K562 (cell line): ENCODE measurements around the gene ARHGAP10. TPM values are rescaled to one million over a fixed set of nuclear protein-coding genes. Genes with fewer than 3 reads are reported as not detected.

ENCODE experiments used
- ASH1L ChIP-seq: fragments of 450-650 bp; IDR thresholded peaks from 2 replicates; pipeline ENCODE4 v1.6.1; 2018; ENCODE audit warnings: borderline replicate concordance, mild to moderate bottlenecking, low read depth; ENCODE audit not compliant: partially characterized antibody
- ATF7 ChIP-seq: fragments of 450-650 bp; IDR thresholded peaks from 2 replicates; pipeline ENCODE4 v1.7.1; 2014; ENCODE audit warnings: mild to moderate bottlenecking, moderate library complexity
- CBX8 ChIP-seq: fragments of 200-600 bp; sonication (generic); IDR thresholded peaks from 2 replicates; pipeline ENCODE4 v1.6.1; 2012; ENCODE audit warnings: borderline replicate concordance, mixed run types, low read depth, mild to moderate bottlenecking, moderate library complexity, mixed read lengths, low read length, control low read depth, inconsistent platforms; ENCODE audit not compliant: poor library complexity, severe bottlenecking; ENCODE audit errors: extremely low read depth
- CHD1 ChIP-seq: fragments of 200-600 bp; sonication (generic); IDR thresholded peaks from one replicate; pipeline ENCODE4 v1.6.1; 2012; ENCODE audit warnings: mild to moderate bottlenecking, moderate library complexity, low read length, inconsistent platforms
- FOXK2 ChIP-seq, 2 experiments: fragments of 450-650 bp; IDR thresholded peaks in 1 of 2; conservative IDR thresholded peaks in 1 of 2; 2 replicates each; pipeline ENCODE4 v1.6.1; 2016; ENCODE audit warnings: low read depth in 2 of 2, mild to moderate bottlenecking in 1 of 2
- GTF2E2 ChIP-seq: fragments of 200-800 bp; sonication (Bioruptor generic); IDR thresholded peaks from 2 replicates; pipeline ENCODE4 v1.6.1; 2016; ENCODE audit warnings: missing genetic modification characterization, missing compliant biosample characterization
- KDM5B ChIP-seq: fragments of 200-600 bp; sonication (generic); IDR thresholded peaks from 2 replicates; pipeline ENCODE4 v1.6.1; 2012; ENCODE audit warnings: low read depth, mild to moderate bottlenecking, moderate library complexity, low read length, control low read depth, inconsistent platforms; ENCODE audit not compliant: insufficient replicate concordance
- NBN ChIP-seq: fragments of 450-650 bp; IDR thresholded peaks from 2 replicates; pipeline ENCODE4 v1.6.1; 2016; ENCODE audit warnings: low read depth, mild to moderate bottlenecking
- SIN3A ChIP-seq, 2 experiments: fragments of 150-350 bp in 1 of 2; IDR thresholded peaks; 2 replicates each; pipeline ENCODE4 v1.6.1; 2011 to 2016; ENCODE audit warnings: borderline replicate concordance in 2 of 2, low read depth in 2 of 2, low read length in 2 of 2, mild to moderate bottlenecking in 2 of 2, moderate library complexity in 2 of 2; ENCODE audit not compliant: control insufficient read depth in 1 of 2
- SLC30A9 ChIP-seq: fragments of 250-450 bp; sonication (Bioruptor Pico); IDR thresholded peaks from 2 replicates; pipeline ENCODE4 v1.8.0; 2022; ENCODE audit warnings: mild to moderate bottlenecking, moderate library complexity
- ZBTB8A ChIP-seq: fragments of 450-650 bp; IDR thresholded peaks from 2 replicates; pipeline ENCODE4 v1.6.1; 2018; ENCODE audit warnings: mild to moderate bottlenecking, moderate library complexity; ENCODE audit not compliant: partially characterized antibody
- ZNF143 ChIP-seq: sonication (generic); formaldehyde crosslinking; IDR thresholded peaks from 2 replicates; pipeline ENCODE4 v1.9.0; 2022; ENCODE audit warnings: mild to moderate bottlenecking, missing genetic modification reagents
- ZNF561 ChIP-seq: fragments of 450-650 bp; formaldehyde crosslinking; conservative IDR thresholded peaks from 2 replicates; pipeline ENCODE4 v1.4.0; 2020; ENCODE audit warnings: mild to moderate bottlenecking, moderate library complexity
- polyA plus RNA-seq, 8 experiments: library from polyadenylated mRNA; depleted of rRNA in 4 of 8; stranded (reverse) in 5 of 8; unstranded in 3 of 8; fragments of >200 nt; fragmentation: Nextera tagmentation in 2 of 8; fragmentation: Illumina TruSeq in 1 of 8; extraction: Ambion mirVana in 2 of 8; extraction: Trizol in 1 of 8; gene quantifications; 2 replicates each; pipeline versions ENCODE4 v1.2.1 to v1.2.3, GENCODE V29; 2011 to 2014; ENCODE audit warnings: inconsistent platforms in 1 of 8, missing spikeins in 1 of 8
- total RNA-seq, 7 experiments: library from RNA; depleted of rRNA in 6 of 7; stranded (reverse); fragments of >200 nt in 6 of 7; fragmentation: Illumina TruSeq in 2 of 7; extraction: Trizol in 2 of 7; gene quantifications; 2 replicates each; pipeline versions ENCODE4 v1.2.1 to v1.2.3, GENCODE V29; 2011 to 2021; ENCODE audit warnings: low replicate concordance in 1 of 7
- TF ChIP-seq, protein P1 (sequence below): IDR thresholded peaks from 2 replicates; pipeline ENCODE4 v1.6.1; 2011; ENCODE audit not compliant: insufficient read length; ENCODE audit errors: extremely low read depth

The ARHGAP10 gene
- total and polyA plus RNA-seq, 9 of the 15 experiments (the other 6 are each of a cell fraction or from before 2014, with no cell fraction given) = 0.03 to 0.22 (median 0.06) TPM; not detected in 3

DNA sequence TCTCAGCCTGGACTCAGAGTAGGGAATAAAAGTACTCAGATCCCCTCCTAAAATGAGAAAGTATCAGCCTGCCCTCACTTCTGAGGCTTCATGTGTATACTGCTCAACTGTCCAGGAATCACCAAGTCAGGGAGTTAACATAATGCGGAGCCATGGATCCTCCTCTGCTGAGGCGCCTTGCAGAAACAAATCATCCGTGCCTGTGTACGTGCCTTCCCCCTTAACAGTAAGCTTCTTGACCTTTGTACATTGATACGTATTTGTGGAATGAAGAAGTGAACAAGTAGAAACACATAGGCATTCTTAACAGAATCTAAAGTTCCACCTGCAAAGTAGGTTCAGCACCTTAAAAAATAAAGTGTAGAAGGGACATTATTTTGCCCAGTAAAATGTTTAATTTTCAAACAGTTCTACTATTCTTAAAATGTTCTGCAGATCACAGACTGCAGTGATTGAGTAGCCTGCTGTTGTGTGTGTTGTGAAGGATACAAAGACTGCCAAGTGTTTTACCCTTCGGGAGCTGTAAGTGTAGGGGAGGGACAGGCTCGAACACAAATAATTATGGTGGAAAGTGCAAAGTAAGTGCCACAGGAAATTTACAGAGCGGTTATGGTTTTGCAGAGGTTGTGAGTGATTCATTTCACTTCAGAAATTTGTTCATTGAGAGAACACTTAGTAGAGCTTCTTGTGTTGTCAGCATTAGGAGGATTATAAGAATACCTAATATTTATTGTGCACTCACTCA lies 61.9 kb downstream of the ARHGAP10 start (continued):
- TF ChIP-seq ZNF561 (CRISPR knock-in tag) = no peak
- TF ChIP-seq CHD1 = no peak
- TF ChIP-seq, protein P1, sequence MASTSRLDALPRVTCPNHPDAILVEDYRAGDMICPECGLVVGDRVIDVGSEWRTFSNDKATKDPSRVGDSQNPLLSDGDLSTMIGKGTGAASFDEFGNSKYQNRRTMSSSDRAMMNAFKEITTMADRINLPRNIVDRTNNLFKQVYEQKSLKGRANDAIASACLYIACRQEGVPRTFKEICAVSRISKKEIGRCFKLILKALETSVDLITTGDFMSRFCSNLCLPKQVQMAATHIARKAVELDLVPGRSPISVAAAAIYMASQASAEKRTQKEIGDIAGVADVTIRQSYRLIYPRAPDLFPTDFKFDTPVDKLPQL = no peak
- no peak for TF ChIP-seq ASH1L
- TF ChIP-seq GTF2E2 (tag) = no peak
- TF ChIP-seq ATF7 = no peak
- TF ChIP-seq FOXK2 (conservative IDR thresholded peaks at IDR 0.05 in 1 of 2, IDR thresholded peaks at IDR 0.05 in 1 of 2; ENCODE audit: low read depth in 2 of 2) = no peak
- no peak for TF ChIP-seq SIN3A (IDR thresholded peaks at IDR 0.05; ENCODE audit: borderline replicate concordance in 2 of 2, control insufficient read depth in 1 of 2, low read depth in 2 of 2, low read length in 2 of 2)
- TF ChIP-seq SLC30A9 (CRISPR knock-in tag) = no peak
- TF ChIP-seq KDM5B = no peak
- TF ChIP-seq NBN = no peak
- TF ChIP-seq ZBTB8A = no peak
- no peak for TF ChIP-seq CBX8
- no peak for TF ChIP-seq ZNF143
